ENCODE data around the gene DSC2.
"Not testable (repeated sequence)": the region's sequence is repeated elsewhere in the genome, so short reads cannot be mapped to it uniquely, and the experiment has no call there.

The DSC2 gene

DNA sequence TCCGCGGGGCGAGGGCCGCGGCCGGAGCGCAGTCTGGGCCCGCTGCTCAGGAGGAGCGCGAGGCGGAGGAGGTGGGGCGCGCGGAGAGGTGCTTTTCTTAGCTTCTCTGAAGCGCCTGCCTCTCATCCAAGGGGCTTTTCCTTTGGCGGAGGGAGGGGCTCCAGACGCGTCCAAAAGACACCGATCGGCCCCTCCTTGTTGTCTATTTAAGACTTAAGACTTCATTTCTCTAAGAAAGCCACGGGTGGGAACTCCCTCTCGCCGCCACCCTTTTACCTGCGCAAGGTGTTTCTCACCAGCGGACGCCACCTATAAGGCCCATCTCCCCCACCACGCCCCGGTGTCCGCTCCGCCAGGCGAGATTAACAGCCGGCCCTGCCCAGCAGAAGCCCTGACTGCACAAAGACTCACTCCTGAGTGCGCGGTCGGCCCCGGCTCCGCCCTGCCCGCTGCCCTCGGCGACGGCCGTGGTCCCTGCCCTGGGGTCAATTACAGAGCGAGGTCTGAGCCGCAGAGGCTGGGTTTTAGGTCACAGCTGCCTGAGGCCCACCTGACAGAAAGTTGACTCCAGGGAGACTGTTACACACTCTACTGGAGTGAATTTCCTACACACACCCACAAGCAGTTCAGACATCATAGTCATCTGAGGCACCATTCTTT, at the start of gene DSC2:
Gene DSC2 (minus strand): TSS at position 397 of the 660 bp plus-strand sequence. CDS start 450 bp downstream, outside the sequence.
- no peak for DNase-seq

DNA sequence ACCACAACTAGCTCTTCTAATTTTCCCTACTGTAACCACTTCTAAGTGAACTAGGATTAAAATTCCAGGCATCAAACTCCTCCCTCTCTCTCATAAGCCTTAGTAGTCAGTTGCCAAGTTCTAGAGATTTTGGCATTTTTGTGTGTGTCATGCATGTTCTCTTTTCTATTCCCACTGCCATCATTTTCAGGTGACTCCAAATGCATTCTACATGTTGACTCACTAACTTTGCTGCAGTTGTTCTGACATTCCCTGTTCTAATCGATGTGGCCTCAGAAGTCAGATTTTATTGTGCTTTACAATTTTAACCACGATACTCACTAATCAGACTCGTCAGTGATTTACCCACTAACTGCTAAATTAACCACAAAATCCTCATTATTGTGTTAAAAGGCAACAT, 47.1 kb upstream of the DSC2 start:
- DNase-seq = no peak

DNA sequence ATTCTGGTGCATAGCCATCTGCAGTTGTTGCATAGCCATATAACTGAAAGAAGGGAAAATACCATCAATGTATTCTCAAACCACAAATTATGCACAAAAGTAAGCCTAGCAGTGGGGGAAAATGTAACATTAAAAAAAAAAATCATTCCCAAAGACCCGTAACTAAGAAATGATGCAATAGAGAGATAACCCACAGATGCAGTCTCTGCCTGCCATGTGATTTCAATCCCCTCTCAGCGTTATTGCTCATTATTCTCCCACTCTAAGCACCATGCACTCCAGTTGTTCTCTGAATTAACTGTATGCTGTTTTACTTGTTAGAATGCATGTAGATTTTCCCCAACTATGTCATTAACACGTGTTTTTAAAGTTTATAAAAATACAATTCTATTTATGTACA, 46.4 kb upstream of the DSC2 start:
- DNase-seq = no peak

DNA sequence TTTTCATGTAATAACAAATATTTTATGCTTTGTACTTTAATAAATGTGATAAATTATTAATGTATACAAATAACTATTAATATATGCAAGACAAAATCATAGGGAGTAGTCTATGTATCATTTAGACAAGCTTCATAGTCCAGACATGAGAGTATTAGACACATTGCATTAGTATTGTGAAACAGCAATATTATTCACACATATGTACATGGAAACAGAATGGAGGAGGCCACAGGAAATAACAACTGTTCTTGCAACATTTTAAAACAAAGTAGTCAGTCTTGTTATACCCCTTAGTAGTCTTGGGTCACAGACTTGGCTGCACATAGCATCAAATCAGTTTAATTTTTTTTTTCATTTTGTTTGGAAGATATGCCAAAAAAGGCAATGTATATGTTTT, 44.6 kb upstream of the DSC2 start:
- no peak for DNase-seq

DNA sequence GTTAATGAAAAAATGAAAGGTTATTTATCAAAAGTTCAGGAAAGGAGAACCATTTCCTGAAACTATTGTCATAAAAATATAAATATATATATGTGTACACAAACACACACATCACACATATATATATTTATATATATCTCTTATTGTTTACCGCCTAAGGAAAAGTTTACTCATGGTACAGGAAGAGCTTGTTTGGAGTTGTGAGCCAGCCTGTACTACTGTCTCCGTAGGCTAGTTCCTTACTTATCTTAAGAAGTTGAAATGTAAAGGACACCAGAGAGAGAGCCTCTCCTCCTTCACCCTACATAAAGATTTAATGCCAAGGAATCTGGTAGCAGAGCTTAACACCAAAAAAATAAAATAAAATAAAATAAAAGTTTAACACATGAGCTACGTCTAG, 40.8 kb upstream of the DSC2 start:
- DNase-seq = no peak

DNA sequence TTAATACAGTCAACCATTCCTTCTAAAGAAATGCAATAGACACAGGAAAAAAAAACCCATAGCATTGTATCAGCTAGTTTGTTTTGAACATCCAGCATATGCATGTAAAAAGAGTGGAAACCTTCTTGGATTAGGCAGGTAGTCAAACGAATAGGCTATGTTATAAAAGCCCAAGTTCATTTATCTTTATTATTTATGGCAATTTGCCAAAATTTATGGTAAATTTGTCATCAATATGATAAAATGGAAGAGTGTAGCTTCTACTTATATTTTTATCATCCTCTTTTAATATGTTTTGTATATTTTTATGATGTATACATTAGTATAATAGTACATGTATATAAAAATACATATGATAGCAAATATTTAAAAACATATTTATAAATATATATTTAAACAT, 36.5 kb upstream of the DSC2 start:
- DNase-seq = no peak

DNA sequence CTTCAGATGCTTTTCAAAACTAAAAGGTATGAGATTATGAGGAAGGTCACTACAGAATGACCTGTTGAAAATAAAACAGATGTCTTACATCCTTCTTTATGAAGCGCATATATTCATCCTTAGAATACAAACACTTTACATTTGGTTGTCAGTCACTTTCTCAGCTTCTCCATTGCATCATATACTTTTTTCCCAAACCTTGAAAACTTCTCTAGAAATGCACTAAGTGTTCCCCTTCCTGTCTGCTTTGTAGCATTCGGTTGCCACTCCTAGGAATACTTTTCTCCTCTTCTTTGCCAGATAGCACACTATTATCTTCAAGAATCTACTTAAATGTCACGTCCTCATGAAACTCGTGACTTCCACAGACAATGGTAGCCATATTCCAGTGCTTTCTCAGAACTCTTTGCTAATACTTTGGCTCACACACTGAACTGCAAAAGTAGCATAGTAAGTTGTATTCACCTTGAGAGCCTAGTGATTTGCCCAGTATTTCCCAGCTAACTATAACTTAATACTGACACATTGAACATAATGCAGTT, 32.8 kb upstream of the DSC2 start:
- DNase-seq = no peak

DNA sequence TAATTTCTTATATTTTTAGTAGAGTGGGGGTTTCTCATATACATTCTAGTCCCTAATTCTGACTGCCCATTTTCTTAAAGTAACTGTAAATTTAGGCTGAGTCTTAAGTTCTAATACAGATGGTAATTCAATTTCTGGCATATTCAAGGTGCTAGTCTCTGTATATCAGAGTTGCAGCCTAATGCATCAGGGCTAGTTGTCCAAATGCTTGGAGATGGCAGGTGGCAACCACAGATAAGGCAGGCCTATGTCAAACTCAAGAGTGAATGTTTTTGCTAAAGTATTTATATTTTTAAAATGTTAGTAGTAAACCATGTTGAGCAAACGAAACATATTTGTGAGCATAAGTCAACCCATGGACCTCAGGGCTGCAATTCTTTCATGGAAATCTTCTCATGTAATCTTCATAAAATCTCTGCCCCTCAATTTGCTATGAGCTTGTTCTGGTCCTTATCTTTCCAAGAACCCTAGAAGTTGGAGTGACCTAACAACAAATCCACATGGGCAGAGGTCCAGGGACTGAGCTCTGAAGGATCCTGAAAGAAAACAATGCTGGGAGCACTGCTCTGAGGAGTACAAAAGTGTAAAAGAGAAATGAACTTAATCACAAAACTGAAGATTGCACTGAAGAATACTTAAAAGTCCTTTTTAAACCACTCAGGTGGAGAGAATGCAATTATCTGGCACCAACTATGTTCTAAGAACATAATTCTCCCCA, 27.3 kb upstream of the DSC2 start:
- DNase-seq = no peak

DNA sequence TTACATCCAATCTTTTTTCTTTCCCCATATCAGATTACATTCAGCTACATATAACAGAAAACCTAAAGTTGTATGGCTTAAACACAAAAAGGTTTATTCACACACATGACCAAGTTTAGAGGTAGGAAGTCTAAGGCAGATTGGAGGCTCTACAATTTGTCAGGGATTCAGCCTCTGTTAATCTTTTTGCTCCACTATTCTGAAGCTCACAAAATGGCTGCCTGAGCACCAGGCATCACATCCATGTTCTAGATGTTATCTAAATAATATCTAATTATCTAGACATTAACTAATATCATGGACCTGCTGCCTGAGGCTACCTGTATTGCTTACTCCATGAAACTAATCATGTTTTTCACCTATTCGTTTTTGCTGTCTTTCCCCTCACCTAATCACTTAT, 23.7 kb upstream of the DSC2 start:
- DNase-seq = no peak

DNA sequence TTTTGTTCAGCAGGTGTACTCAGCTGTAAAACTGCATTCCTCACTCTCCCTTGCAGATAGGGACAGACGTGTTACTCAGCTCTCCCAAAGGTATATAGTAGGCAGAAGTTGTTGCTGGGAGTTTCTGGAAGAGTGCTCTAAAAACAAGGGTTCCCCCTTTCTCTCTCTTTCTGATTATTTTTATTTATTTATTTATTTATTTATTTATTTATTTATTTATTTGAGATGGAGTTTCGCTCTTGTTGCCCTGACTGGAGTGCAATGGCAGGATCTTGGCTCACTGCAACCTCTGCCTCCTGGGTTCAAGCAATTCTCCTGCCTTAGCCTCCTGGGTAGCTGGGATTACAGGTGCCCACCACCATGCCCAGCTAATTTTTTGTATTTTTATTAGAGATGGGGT, 20.9 kb upstream of the DSC2 start:
- DNase-seq = not testable (repeated sequence)

DNA sequence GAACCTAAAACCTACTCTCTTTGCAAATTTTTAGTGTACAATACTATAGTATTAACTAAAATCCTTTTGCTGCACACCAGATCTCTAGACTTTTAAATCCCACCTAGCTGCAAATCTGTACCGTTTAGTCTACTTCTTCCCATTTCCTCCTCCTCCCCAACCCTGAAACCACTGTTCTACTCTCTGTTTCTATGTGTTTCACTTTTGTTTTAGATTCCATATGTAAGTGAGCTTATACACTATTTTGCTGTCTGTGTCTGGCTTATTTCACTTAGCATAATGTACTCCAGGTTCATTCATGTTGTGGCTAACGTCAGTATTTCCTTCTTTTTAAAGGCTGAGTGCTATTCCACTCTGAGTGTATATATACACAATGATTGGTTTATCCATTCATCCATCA, 18.4 kb upstream of the DSC2 start:
- no peak for DNase-seq

DNA sequence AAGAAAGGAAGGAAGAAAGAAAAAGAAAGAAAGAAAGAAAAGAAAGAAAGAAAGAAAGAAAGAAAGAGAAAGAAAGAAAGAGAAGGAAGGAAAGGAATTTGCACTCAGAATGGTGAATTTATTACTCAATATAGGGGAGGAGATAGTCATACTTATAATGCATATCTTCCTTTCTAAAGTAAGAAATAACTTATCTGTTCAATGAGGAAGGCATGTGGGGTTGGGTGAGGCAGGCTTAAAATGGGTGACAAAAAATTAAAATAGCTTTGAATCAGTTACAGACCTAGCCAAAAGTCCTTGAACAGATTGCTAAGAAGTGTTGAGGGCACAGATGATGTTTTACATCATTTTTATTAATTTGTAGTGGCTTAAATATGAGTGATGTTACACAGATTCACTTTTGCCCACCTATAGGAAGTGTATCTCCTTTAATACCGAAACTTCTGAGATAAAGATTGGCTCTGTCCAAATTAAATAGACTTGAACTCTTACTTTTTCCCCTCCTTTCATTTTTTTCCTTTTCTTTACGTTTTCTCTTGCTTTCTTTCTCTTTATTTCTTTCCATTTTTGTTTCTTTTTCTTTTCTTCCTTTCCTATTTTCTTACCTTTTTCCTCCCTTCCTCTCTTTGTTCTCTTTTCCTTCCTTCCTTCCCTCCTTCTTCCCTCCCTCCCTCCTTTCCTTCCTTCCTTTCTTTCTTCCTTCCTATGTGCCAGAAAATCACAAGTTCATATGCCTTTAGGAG, 14.8 kb upstream of the DSC2 start:
- DNase-seq = no peak

DNA sequence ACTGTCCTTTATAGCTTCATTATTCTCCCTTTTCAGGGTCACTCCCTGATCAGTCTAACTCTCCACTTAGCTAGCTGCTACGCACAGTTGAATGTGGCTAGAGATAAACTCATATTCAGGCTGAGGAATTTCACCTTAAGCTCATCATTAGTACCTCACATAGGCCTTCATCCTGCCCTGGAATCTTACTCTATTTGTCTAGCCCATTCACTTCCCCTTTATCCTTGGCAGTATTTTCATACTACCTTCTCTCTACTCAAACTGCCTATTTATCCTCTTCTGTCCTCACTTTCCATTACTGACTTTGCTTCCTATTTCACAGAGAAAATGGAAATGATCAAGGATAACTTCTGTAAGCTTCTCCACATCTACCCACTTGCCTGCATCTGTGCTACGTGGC, 10.6 kb upstream of the DSC2 start:
- no peak for DNase-seq

DNA sequence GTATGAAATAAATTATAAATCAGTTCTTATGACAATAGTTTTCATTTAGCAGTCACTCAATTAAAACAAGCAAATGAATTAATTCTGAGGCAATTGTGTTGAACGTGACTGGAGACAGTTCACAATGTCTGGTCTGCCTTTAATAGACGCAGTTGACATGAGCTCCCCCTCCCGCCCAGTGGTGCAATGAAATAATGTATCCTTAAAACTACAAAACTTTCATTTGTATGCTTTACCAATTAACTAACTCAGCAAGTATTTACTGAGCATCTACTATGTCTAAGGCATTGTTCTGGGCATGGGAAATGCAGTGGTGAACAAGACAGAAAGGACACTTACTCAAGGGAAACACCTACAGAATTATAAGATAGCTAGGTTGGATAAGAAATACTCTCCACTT, 3.5 kb upstream of the DSC2 start:
- no peak for DNase-seq

DNA sequence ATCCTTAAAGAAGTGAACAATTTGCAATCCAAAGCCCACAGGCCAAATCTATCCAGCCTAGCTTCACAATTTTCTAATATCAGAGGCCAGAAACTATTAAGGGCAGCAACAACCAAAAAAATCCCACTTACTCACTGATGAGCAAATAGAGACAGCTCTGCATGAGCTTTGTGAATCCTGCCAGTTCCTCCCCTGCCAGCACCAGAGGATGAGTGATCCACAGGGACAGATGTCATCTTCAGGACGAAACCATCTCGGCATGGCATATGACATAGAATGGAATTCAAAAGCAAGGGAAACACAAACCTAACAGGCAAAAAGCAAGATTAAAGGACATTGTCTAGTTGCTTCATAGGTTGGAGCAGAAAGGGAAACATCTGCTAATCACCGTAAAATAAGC, 2.2 kb upstream of the DSC2 start:
- no peak for DNase-seq

DNA sequence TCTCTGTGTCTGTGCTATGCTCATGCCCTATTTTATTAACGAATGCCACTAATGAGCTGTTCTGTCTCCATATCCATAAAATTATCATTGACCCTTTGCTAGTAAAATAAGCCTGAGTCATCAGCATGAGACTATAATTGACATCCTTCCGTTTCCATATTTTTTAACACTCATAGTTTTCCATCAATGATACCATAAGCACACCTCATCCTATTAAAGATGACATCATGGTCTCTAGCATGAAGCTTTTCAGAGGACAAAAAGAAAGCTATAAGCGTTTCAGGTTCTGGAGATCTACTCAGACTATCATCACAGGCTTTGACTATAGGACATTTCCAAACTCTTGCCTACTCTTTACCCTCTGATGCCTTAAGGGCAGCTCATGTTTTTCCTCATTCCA, 1.2 kb upstream of the DSC2 start:
- no peak for DNase-seq

DNA sequence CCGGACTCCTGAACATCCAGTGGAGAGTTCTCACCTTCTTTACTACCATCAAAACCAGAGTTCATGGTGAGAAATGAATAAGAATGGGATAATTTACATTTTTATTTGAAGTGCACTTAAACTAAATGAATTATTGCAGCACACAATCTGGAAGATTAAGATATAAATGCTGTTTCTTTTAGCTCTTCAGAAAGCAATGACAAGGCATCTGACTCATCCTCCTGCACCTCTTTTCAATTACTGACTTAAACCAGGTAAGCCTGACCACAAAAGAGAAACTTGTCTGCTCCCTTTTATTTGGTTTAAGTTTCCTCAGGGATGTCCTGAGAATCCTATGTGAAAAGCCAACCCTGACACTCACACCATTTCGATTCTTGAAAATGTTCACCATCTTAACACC, 720 bp upstream of the DSC2 start:
- DNase-seq = no peak

DNA sequence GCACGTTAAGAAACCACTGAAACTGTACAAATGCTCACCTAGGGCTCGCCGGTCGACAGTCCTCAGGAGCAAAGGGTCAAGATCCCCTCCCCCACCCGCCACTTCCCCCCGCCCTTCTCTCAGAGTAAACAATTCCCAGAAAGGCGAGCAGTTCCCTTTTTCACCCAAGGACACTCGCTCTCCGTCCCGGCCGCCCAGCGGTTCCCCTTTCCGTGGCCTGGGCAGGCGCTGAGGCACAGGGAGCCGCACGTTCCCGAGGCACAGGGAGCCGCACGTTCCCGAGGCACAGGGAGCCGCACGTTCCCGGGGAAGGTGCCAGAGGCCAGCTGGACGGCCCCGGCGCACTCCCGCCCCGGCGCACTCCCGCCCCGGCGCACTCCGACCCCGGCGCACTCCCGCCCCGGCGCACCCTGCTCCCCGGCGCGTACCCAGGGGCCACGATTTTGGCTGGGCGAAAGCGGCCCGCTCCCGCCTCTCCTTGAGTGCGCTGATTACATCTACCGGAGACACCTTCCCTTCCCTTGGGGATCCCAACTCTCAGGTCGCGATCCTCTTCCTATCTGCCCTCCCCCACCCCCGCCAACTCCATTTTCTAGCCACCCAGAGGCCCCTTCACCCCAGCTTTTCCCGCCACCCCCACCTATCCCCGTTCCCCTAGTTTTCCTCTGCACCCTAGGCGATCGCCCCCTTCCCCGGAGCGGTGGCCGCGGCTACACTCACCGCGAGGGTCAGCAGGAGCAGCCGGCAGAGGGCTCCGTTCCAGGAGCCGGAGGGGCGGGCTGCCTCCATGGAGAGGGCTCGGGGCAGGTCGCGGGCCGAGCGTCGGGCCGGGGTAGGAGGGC, 817 bp downstream of the DSC2 start:
- DNase-seq = no peak

DNA sequence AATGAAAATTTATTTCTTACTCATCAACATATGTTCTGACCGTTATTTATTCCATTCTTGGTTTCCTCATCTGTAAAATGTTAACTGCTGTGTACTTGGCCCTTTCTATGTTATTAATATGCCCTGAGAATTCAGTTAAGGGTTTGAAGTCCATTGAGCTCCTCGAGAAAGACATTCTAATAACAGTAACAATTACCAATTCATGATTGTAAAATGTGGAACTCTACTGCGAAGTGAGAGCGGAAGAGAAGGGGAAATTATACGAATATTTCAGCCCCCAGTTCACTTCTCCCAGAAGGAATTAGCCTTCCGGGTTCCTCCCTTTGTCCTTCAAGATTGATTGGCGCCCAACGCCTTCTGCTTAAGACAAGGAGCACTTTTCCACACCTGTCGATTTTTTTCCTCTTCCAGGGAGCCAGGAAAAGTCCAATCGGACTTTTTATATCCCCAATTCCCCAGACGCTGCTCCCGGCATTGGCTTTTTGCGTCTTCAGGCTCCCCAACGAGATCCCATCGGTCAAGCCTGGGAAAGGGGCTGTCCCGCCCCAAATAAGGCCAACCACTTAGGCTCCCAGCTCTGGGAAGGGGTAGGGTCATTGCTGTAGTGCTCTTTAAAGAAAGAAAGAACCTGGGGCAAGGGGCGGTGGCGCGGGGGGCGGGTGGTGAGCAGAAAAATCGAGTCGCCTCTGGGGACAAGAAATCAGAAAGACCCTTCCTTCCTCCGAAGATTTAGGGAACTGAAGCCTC, 1.6 kb downstream of the DSC2 start:
- DNase-seq = no peak

DNA sequence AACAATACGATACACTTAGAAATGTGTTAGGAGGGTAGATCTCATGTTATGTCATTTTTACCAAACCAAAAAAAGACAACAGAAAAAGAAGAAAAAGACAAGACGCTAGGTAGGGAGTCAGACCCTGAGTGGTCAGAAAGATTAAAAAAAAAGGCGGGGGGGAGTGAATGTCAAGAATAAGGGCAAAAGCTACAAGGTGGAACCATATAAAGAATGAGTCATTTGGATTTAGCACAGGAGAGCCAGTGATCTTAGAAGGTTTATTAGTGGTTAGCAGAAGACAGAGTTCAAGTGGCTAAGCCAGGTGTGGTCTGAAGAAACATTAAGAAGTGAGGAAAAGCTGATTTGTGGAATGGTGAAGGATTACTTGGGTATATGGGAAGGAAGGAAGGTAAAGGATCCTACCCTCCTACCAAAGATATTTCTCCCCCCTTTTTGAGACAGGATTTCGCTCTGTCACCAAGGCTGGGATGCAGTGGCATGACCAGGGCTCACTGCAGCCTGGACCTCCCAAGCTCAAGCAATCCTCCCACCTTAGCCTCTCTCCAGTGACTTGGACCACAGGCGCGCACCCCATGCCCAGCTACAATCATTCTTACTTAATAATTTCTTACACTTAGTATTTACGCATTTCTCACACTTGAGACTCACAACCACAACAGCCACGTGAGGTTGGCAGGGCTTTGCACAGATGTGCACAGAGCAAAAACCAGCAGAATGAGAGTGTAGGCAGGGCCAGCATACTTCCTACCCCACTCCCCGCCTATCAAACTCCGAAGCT, 2.6 kb downstream of the DSC2 start:
- DNase-seq = no peak

DNA sequence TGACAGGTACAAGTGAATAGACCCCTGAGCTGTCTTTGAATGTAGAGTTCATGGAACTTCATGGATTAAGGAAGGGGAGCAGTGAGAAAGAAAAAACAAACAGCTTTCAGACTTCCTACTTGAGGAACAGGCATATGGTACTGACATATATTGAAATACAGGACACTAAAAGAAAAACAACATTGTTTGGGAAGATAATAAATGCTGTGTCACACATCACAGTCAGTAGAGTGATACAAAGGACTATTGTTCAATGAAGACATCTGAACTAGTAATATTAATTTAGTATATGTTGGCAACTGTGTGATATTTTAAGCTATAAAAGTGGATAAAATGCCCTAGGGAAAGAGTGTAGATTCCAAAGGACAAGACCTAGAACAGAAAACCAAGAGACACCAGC, 3.3 kb downstream of the DSC2 start:
- no peak for DNase-seq
